HEK293T (cell line): ENCODE results near the gene FCAMR.

Source experiments
- CTCF ChIA-PET: fragments of 350-600 bp; formaldehyde crosslinking; extraction: SDS; loops from one replicate; lab custom pipeline; 2021; ENCODE audit warnings: antibody characterized with exemption, inconsistent platforms; lab: Yijun Ruan, JAX
- POLR2A ChIA-PET: fragments of 350-600 bp; formaldehyde crosslinking; extraction: SDS; loops from one replicate; lab custom pipeline; 2020; ENCODE audit warnings: antibody characterized with exemption, inconsistent platforms; lab: Yijun Ruan, JAX
- DNase-seq: peaks from one replicate; pipeline ENCODE4 v3.0.0; 2012; ENCODE audit warnings: mixed read lengths; ENCODE audit errors: extremely low spot score
- ARNT ChIP-seq: fragments of 450-650 bp; IDR thresholded peaks from 2 replicates; pipeline ENCODE4 v1.6.1; 2017; ENCODE audit warnings: mild to moderate bottlenecking
- BHLHE40 ChIP-seq: fragments of 450-650 bp; IDR thresholded peaks from 2 replicates; pipeline ENCODE4 v1.6.1; 2016; ENCODE audit warnings: mild to moderate bottlenecking, moderate library complexity, borderline replicate concordance
- CTBP1 ChIP-seq: fragments of 450-650 bp; IDR thresholded peaks from 2 replicates; pipeline ENCODE4 v1.6.1; 2016; ENCODE audit warnings: borderline replicate concordance
- ELF4 ChIP-seq: fragments of 450-650 bp; IDR thresholded peaks from 2 replicates; pipeline ENCODE4 v1.6.1; 2017; ENCODE audit warnings: antibody characterized with exemption
- FOXA1 ChIP-seq: fragments of 450-650 bp; IDR thresholded peaks from 2 replicates; pipeline ENCODE4 v1.6.1; 2016; ENCODE audit warnings: mild to moderate bottlenecking
- FOXK2 ChIP-seq: fragments of 450-650 bp; IDR thresholded peaks from 2 replicates; pipeline ENCODE4 v1.6.1; 2016; ENCODE audit warnings: mild to moderate bottlenecking
- FOXM1 ChIP-seq: fragments of 450-650 bp; IDR thresholded peaks from 2 replicates; pipeline ENCODE4 v1.6.1; 2017; ENCODE audit warnings: mild to moderate bottlenecking, borderline replicate concordance
- HDGF ChIP-seq: fragments of 450-650 bp; IDR thresholded peaks from 2 replicates; pipeline ENCODE4 v1.6.1; 2017; ENCODE audit warnings: antibody characterized with exemption, borderline replicate concordance
- L3MBTL2 ChIP-seq: fragments of 450-650 bp; conservative IDR thresholded peaks from 2 replicates; pipeline ENCODE4 v1.6.1; 2016; ENCODE audit warnings: mild to moderate bottlenecking
- LEF1 ChIP-seq: fragments of 450-650 bp; IDR thresholded peaks from 2 replicates; pipeline ENCODE4 v1.6.1; 2017; ENCODE audit warnings: mild to moderate bottlenecking, borderline replicate concordance
- NFRKB ChIP-seq: fragments of 450-650 bp; IDR thresholded peaks from 2 replicates; pipeline ENCODE4 v1.6.1; 2016; ENCODE audit warnings: mild to moderate bottlenecking, moderate library complexity
- PKNOX1 ChIP-seq: fragments of 450-650 bp; IDR thresholded peaks from 2 replicates; pipeline ENCODE4 v1.6.1; 2016
- SP1 ChIP-seq: fragments of 450-650 bp; IDR thresholded peaks from 2 replicates; pipeline ENCODE4 v1.6.1; 2017
- SUZ12 ChIP-seq: fragments of 450-650 bp; IDR thresholded peaks from 2 replicates; pipeline ENCODE4 v1.6.1; 2016; ENCODE audit warnings: mild to moderate bottlenecking
- TARDBP ChIP-seq: fragments of 450-650 bp; IDR thresholded peaks from 2 replicates; pipeline ENCODE4 v1.6.1; 2016
- ZNF384 ChIP-seq: fragments of 450-650 bp; IDR thresholded peaks from 2 replicates; pipeline ENCODE4 v1.6.1; 2016

The FCAMR gene

DNA sequence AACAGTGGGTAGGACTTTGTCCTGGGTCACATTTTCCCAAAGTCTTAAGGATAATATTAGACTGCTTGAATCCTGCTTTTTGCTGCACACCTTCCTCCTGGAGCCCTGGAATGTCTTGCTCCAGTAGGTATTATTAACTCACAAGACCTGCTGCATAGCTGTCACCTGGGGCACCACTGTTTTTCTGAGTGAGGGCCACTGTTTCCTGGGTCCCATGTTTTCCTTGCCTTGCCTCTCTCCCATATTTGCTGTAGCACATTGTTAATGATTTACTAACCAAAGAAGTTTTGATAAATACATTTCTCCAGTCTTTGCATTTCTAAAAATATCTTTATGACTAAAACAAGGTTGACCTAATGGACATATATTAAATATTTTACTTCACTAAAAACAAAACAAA, 22.5 kb upstream of the FCAMR start:
- CTCF ChIA-PET, result no interaction called here
- POLR2A ChIA-PET, result no interaction called here
- DNase-seq, result no peak
- TF ChIP-seq PKNOX1 (no peak), HDGF (no peak), SUZ12 (no peak), FOXK2 (no peak), LEF1 (no peak), L3MBTL2 (no peak), FOXM1 (no peak), ELF4 (no peak), CTBP1 (no peak), ZNF384 (no peak), ARNT (no peak), SP1 (no peak), BHLHE40 (no peak)

DNA sequence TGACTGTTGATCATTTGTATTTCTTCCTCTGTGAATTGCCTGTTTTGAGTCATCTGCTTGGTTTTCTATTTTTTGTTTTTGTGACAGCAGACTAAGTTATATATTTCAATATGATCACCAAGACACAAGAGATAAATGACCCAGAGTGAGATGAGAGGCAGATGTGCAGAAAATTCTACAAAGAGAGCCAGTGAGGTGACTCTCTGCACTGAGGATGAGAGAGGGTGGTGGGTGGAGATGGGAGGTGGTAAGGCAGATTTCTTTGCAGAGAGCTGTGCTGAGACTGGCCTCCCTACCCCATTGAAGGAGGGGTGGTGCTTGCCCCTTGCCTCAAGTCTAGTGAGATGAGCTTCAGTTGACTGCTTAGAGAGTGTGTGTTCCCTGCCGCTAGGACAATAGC, 17.6 kb upstream of the FCAMR start:
- TF ChIP-seq SP1 (no peak), FOXA1 (no peak), ZNF384 (no peak), NFRKB (no peak)
- POLR2A ChIA-PET, result no interaction called here
- no peak for DNase-seq
- CTCF ChIA-PET, result no interaction called here

DNA sequence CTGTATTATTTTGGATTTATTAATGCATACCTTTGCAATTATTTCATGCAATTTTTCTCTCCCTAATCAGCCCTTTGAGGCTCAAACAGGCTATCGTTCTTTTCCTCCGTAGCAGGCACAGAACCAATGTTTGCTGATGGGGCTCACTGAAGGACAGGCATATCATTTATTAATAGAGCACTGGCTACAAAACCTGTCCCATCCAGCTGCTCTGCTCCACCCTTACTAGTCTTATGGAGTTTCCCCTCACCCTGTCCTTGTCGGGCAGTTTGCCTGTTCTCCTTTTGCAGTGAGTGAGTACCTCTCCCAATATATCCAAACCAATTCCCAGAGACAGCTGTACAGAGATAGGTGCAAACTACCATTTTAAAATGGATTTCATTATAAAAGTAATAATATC, 16.6 kb upstream of the FCAMR start:
- CTCF ChIA-PET, result interaction anchor here (0.7 to 1.2 kb wide), 2 partner anchors 51 to 77 kb away, joined by 3 read pairs; no protein-coding TSS in a partner anchor
- TF ChIP-seq PKNOX1 (no peak), ZNF384 (no peak), HDGF (no peak), FOXK2 (no peak), L3MBTL2 (no peak), SP1 (no peak), FOXA1 (no peak), ELF4 (no peak), CTBP1 (no peak), TARDBP (no peak), BHLHE40 (no peak), FOXM1 (no peak), SUZ12 (no peak), NFRKB (no peak), LEF1 (no peak), ARNT (no peak)
- POLR2A ChIA-PET, result no interaction called here
- DNase-seq, result no peak

DNA sequence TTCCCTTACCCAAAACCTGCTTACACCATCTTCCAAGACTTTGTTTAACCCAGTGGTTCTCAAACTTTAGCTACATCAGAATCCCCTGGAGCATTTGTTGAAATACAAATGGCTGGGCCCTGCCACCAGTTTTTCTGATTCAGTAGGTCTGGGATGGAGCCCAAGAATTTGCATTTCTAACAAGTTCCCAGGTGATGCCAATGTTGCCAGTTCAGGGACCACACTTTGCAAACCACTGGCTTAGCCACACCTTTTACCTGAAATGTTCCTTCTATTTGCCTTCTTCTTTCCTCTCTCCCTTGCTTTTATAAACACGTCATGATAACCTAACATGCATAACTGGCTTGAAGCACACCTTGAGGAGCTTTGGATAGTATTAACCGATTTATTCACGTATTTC, 16.1 kb upstream of the FCAMR start:
- ChIA-PET POLR2A (no interaction called here), CTCF (interaction anchor here (0.7 to 1.2 kb wide), 2 partner anchors 51 to 77 kb away, joined by 3 read pairs; no protein-coding TSS in a partner anchor)
- TF ChIP-seq PKNOX1 (no peak), CTBP1 (no peak), ZNF384 (no peak), SP1 (no peak), BHLHE40 (no peak), NFRKB (no peak), SUZ12 (no peak), FOXK2 (no peak), FOXM1 (no peak), TARDBP (no peak), ELF4 (no peak)
- DNase-seq, result no peak

GRCh38 chr1:206985162-206985749, 15.0 kb upstream of the FCAMR start:
- no peak for DNase-seq
- TF ChIP-seq NFRKB, result no peak
- TF ChIP-seq SUZ12, result no peak
- ChIA-PET CTCF (no interaction called here), POLR2A (no interaction called here)

- POLR2A ChIA-PET, result interaction anchor here (1.0 kb wide), 1 partner anchor 69 kb away, joined by 3 read pairs; no protein-coding TSS in a partner anchor
- TF ChIP-seq BHLHE40 (no peak), FOXK2 (no peak), L3MBTL2 (no peak), ZNF384 (no peak), ARNT (no peak), FOXM1 (no peak), PKNOX1 (no peak), FOXA1 (no peak), HDGF (no peak)
- DNase-seq, result peak; percentile 77
- CTCF ChIA-PET, result interaction anchor here (0.6 to 2.2 kb wide), 12 partner anchors 9 to 492 kb away, joined by 3 to 11 read pairs (median 3); no protein-coding TSS in a partner anchor
Measured at GRCh38 chr1:206982216-206982615, 12.0 kb upstream of the FCAMR start.
